SJSA1 (cell line): ENCODE data around the gene KCNQ2. TPM values are rescaled to one million over a fixed set of nuclear protein-coding genes. Genes with fewer than 3 reads are reported as not detected.

Experiments used
- DNase-seq, 2 experiments: peaks; one replicate each; pipeline ENCODE4 v3.0.0-alpha.2; 2015 to 2020; ENCODE audit warnings: low spot score in 2 of 2, low read depth in 1 of 2
- H3K27ac ChIP-seq: fragments of 250-450 bp; sonication (Bioruptor Pico); 2 replicates; pipeline ENCODE4 v1.5.1; 2020; ENCODE audit warnings: mild to moderate bottlenecking, moderate library complexity
- H3K27me3 ChIP-seq: fragments of 250-450 bp; sonication (Bioruptor Pico); replicated peaks from 2 replicates; pipeline ENCODE4 v1.5.1; 2020; ENCODE audit warnings: mild to moderate bottlenecking, moderate library complexity
- H3K36me3 ChIP-seq: fragments of 250-450 bp; sonication (Bioruptor Pico); 2 replicates; pipeline ENCODE4 v1.5.1; 2020; ENCODE audit warnings: mild to moderate bottlenecking
- H3K4me1 ChIP-seq: fragments of 250-450 bp; sonication (Bioruptor Pico); replicated peaks from 2 replicates; pipeline ENCODE4 v1.6.1; 2021; ENCODE audit warnings: mild to moderate bottlenecking
- H3K4me3 ChIP-seq: fragments of 250-450 bp; sonication (Bioruptor Pico); 2 replicates; pipeline ENCODE4 v1.5.1; 2020; ENCODE audit warnings: mild to moderate bottlenecking
- H3K9me3 ChIP-seq: fragments of 250-450 bp; sonication (Bioruptor Pico); replicated peaks from 2 replicates; pipeline ENCODE4 v1.5.1; 2020; ENCODE audit warnings: mild to moderate bottlenecking
- total RNA-seq: library from RNA; depleted of rRNA; stranded (reverse); fragments of >200 nt; shearing (Covaris generic); gene quantifications from 2 replicates; pipeline ENCODE4 v1.2.3, GENCODE V29; 2014; rRNA removed

Gene KCNQ2
- total RNA-seq, 1 experiment from 2014 or later = not detected

GRCh38 chr20:63356931-63357879, 115.2 kb downstream of the KCNQ2 start:
- Histone ChIP-seq H3K4me3 (no peak overlapping the region), H3K9me3 (no peaks in the 10 kb centered on the region), H3K4me1 (no peaks in the 10 kb centered on the region), H3K27me3 (peaks cover 42% of the 10 kb centered on the region), H3K36me3 (no peaks in the 10 kb centered on the region), H3K27ac (no peak overlapping the region)
- DNase-seq = no peak

GRCh38 chr20:63356511-63356910, 115.9 kb downstream of the KCNQ2 start:
- Histone ChIP-seq H3K9me3 (no peaks in the 10 kb centered on the region), H3K27ac (no peak overlapping the region), H3K4me3 (no peak overlapping the region), H3K27me3 (peaks cover 41% of the 10 kb centered on the region), H3K4me1 (no peaks in the 10 kb centered on the region), H3K36me3 (no peaks in the 10 kb centered on the region)
- no peak for DNase-seq

GRCh38 chr20:63355781-63356295, 116.6 kb downstream of the KCNQ2 start:
- no peaks in the 10 kb centered on the region for H3K4me1 ChIP-seq
- DNase-seq = no peak
- H3K27me3 ChIP-seq = peaks cover 36% of the 10 kb centered on the region
- no peak overlapping the region for H3K4me3 ChIP-seq
- no peak overlapping the region for H3K27ac ChIP-seq
- H3K36me3 ChIP-seq = no peaks in the 10 kb centered on the region
- H3K9me3 ChIP-seq = 0 out of 2 replicates have a peak, but pooled peaks cover 3% of the 10 kb centered on the region

- 0 out of 2 replicates have a peak, but pooled peaks cover 3% of the 10 kb centered on the region for H3K9me3 ChIP-seq
- H3K27me3 ChIP-seq = peaks cover 26% of the 10 kb centered on the region
- no peaks in the 10 kb centered on the region for H3K4me1 ChIP-seq
- no peaks in the 10 kb centered on the region for H3K36me3 ChIP-seq
- no peak overlapping the region for H3K4me3 ChIP-seq
- H3K27ac ChIP-seq = no peak overlapping the region
- no peak for DNase-seq
These were observed 117.7 kb downstream of the KCNQ2 start for GRCh38 chr20:63354636-63355350.

- Histone ChIP-seq H3K27ac (no peak overlapping the region), H3K4me3 (no peak overlapping the region), H3K9me3 (0 out of 2 replicates have a peak, but pooled peaks cover 3% of the 10 kb centered on the region), H3K4me1 (no peaks in the 10 kb centered on the region), H3K36me3 (no peaks in the 10 kb centered on the region), H3K27me3 (peaks cover 10% of the 10 kb centered on the region)
- no peak for DNase-seq
These were observed 119.6 kb downstream of the KCNQ2 start for GRCh38 chr20:63352811-63353221.

- Histone ChIP-seq H3K4me3 (no peak overlapping the region), H3K27me3 (peaks cover 15% of the 10 kb centered on the region), H3K36me3 (no peaks in the 10 kb centered on the region), H3K9me3 (0 out of 2 replicates have a peak, but pooled peaks cover 3% of the 10 kb centered on the region), H3K4me1 (no peaks in the 10 kb centered on the region), H3K27ac (no peak overlapping the region)
- DNase-seq = no peak
These were observed 120.5 kb downstream of the KCNQ2 start for GRCh38 chr20:63351811-63352591.

GRCh38 chr20:63351326-63351700, 121.1 kb downstream of the KCNQ2 start:
- Histone ChIP-seq H3K4me1 (no peaks in the 10 kb centered on the region), H3K27me3 (peaks cover 20% of the 10 kb centered on the region), H3K4me3 (no peak overlapping the region), H3K9me3 (0 out of 2 replicates have a peak, but pooled peaks cover 3% of the 10 kb centered on the region), H3K36me3 (no peaks in the 10 kb centered on the region), H3K27ac (no peak overlapping the region)
- DNase-seq = no peak

GRCh38 chr20:63350597-63351325, 121.7 kb downstream of the KCNQ2 start:
- H3K4me3 ChIP-seq = no peak overlapping the region
- H3K36me3 ChIP-seq = no peaks in the 10 kb centered on the region
- H3K27me3 ChIP-seq = peaks cover 25% of the 10 kb centered on the region
- no peak for DNase-seq
- no peak overlapping the region for H3K27ac ChIP-seq
- H3K4me1 ChIP-seq = no peaks in the 10 kb centered on the region
- H3K9me3 ChIP-seq = 0 out of 2 replicates have a peak, but pooled peaks cover 3% of the 10 kb centered on the region

Other genes with a start within 250 kb of the KCNQ2 start
- gene BIRC7, start 236.8 kb downstream of the KCNQ2 start, total RNA-seq = not detected in 2 replicates
- gene NKAIN4, start 218.2 kb downstream of the KCNQ2 start, total RNA-seq = not detected in 2 replicates
- 63.0 and 70.9 TPM in 2 replicates for gene ARFGAP1, start 199.8 kb downstream of the KCNQ2 start, total RNA-seq
- not detected in 2 replicates for gene COL20A1, start 179.5 kb downstream of the KCNQ2 start, total RNA-seq
- gene CHRNA4, start 111.3 kb downstream of the KCNQ2 start, total RNA-seq = not detected in 2 replicates
- 5.2 and 13.0 TPM in 2 replicates for gene EEF1A2, start 26.4 kb upstream of the KCNQ2 start, total RNA-seq
- 47.2 and 56.7 TPM in 2 replicates for gene PPDPF, start 48.1 kb upstream of the KCNQ2 start, total RNA-seq
- not detected in 2 replicates for gene PTK6, start 64.7 kb upstream of the KCNQ2 start, total RNA-seq
- gene SRMS, start 75.1 kb upstream of the KCNQ2 start, total RNA-seq = not detected in 2 replicates
- gene FNDC11, start 81.5 kb upstream of the KCNQ2 start, total RNA-seq = 0.11 TPM in 1 of 2 replicates, not detected in the other
- gene HELZ2, start 101.6 kb upstream of the KCNQ2 start, total RNA-seq = 14.3 and 17.8 TPM in 2 replicates
- 8.7 and 10.4 TPM in 2 replicates for gene GMEB2, start 154.4 kb upstream of the KCNQ2 start, total RNA-seq
- 1.3 and 4.6 TPM in 2 replicates for gene STMN3, start 180.8 kb upstream of the KCNQ2 start, total RNA-seq
- 8.4 and 11.0 TPM in 2 replicates for gene RTEL1, start 185.7 kb upstream of the KCNQ2 start, total RNA-seq
- 1.9 TPM in 1 of 2 replicates, not detected in the other for gene TNFRSF6B, start 224.0 kb upstream of the KCNQ2 start, total RNA-seq
- gene ARFRP1, start 235.3 kb upstream of the KCNQ2 start, total RNA-seq = 49.1 and 67.6 TPM in 2 replicates
- 22.8 and 43.9 TPM in 2 replicates for gene ZGPAT, start 235.4 kb upstream of the KCNQ2 start, total RNA-seq